WTC11 (cell line): ENCODE data around the gene TNIK.
"Not testable (repeated sequence)": the region's sequence is repeated elsewhere in the genome, so short reads cannot be mapped to it uniquely, and the experiment has no call there.

Experiments
- E2F1 ChIP-seq: sonication (generic); formaldehyde crosslinking; IDR thresholded peaks from 2 replicates; pipeline ENCODE4 v1.8.0; 2022; ENCODE audit warnings: mild to moderate bottlenecking, missing genetic modification reagents
- SMAD4 ChIP-seq: sonication (generic); formaldehyde crosslinking; IDR thresholded peaks from 2 replicates; pipeline ENCODE4 v1.8.0; 2022; ENCODE audit warnings: mild to moderate bottlenecking, missing genetic modification reagents
- ZNF232 ChIP-seq: sonication (generic); formaldehyde crosslinking; IDR thresholded peaks from 2 replicates; pipeline ENCODE4 v1.8.0; 2022; ENCODE audit warnings: mild to moderate bottlenecking, missing genetic modification reagents
- TF ChIP-seq, protein P1 (sequence below): fragments of 200-600 bp; IDR thresholded peaks from 2 replicates; pipeline ENCODE4 v1.8.0; 2022; ENCODE audit warnings: antibody characterized with exemption

DNA sequence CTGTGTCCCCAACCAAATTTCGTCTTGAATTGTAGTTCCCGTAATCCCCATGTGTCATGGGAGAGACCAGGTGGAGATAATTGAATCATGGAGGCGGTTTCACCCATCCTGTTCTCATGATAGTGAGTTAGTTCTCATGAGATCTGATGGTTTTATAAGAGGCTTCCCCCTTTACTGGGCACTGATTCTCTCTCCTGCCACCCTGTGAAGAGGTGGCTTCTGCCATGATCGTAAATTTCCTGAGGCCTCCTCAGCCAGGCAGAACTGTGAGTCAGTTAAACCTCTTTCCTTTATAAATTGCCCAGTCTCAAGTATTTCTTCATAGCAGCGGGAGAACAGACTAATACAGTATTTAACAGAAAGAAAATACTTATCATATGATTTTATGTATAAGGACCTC lies 93.5 kb downstream of the TNIK start:
- TF ChIP-seq, protein P1, sequence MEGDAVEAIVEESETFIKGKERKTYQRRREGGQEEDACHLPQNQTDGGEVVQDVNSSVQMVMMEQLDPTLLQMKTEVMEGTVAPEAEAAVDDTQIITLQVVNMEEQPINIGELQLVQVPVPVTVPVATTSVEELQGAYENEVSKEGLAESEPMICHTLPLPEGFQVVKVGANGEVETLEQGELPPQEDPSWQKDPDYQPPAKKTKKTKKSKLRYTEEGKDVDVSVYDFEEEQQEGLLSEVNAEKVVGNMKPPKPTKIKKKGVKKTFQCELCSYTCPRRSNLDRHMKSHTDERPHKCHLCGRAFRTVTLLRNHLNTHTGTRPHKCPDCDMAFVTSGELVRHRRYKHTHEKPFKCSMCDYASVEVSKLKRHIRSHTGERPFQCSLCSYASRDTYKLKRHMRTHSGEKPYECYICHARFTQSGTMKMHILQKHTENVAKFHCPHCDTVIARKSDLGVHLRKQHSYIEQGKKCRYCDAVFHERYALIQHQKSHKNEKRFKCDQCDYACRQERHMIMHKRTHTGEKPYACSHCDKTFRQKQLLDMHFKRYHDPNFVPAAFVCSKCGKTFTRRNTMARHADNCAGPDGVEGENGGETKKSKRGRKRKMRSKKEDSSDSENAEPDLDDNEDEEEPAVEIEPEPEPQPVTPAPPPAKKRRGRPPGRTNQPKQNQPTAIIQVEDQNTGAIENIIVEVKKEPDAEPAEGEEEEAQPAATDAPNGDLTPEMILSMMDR: not testable (repeated sequence)
- not testable (repeated sequence) for TF ChIP-seq ZNF232, E2F1, SMAD4 (CRISPR knock-in tag)
